SJCRH30 (cell line): ENCODE data around the gene OSM. TPM values are rescaled to one million over a fixed set of nuclear protein-coding genes. Genes with fewer than 3 reads are reported as not detected.
"Not testable (repeated sequence)": the region's sequence is repeated elsewhere in the genome, so short reads cannot be mapped to it uniquely, and the experiment has no call there.

ENCODE experiments used
- DNase-seq, 2 experiments: peaks; one replicate each; pipeline ENCODE4 v3.0.0-alpha.2; 2015 to 2020
- H3K27ac ChIP-seq: fragments of 250-450 bp; sonication (Bioruptor Pico); 2 replicates; pipeline ENCODE4 v1.5.1; 2020; ENCODE audit warnings: mild to moderate bottlenecking, moderate library complexity
- H3K27me3 ChIP-seq: fragments of 250-450 bp; sonication (Bioruptor Pico); 2 replicates; pipeline ENCODE4 v1.5.1; 2020; ENCODE audit warnings: mild to moderate bottlenecking, moderate library complexity
- H3K36me3 ChIP-seq: fragments of 250-450 bp; sonication (Bioruptor Pico); 2 replicates; pipeline ENCODE4 v1.5.1; 2020; ENCODE audit warnings: mild to moderate bottlenecking, moderate library complexity
- H3K4me1 ChIP-seq: fragments of 250-450 bp; sonication (Bioruptor Pico); 2 replicates; pipeline ENCODE4 v1.5.1; 2020; ENCODE audit warnings: mild to moderate bottlenecking, moderate library complexity
- H3K4me3 ChIP-seq: fragments of 250-450 bp; sonication (Bioruptor Pico); 2 replicates; pipeline ENCODE4 v1.5.1; 2020; ENCODE audit warnings: mild to moderate bottlenecking, moderate library complexity
- H3K9me3 ChIP-seq: fragments of 250-450 bp; sonication (Bioruptor Pico); replicated peaks from 2 replicates; pipeline ENCODE4 v1.5.1; 2020; ENCODE audit warnings: mild to moderate bottlenecking, moderate library complexity
- total RNA-seq: library from RNA; depleted of rRNA; stranded (reverse); fragments of >200 nt; shearing (Covaris generic); gene quantifications from 2 replicates; pipeline ENCODE4 v1.2.3, GENCODE V29; 2014; rRNA removed

OSM gene
- total RNA-seq, 1 experiment from 2014 or later, result not detected

GRCh38 chr22:30217698-30218560, 48.7 kb downstream of the OSM start:
- Histone ChIP-seq H3K27me3 (no peaks in the 10 kb centered on the region; the same call in 1 of the 2 replicates), H3K9me3 (no peaks in the 10 kb centered on the region), H3K36me3 (no peaks in the 10 kb centered on the region), H3K4me1 (no peaks in the 10 kb centered on the region), H3K4me3 (no peak overlapping the region), H3K27ac (no peak overlapping the region)
- no peak for DNase-seq

DNA sequence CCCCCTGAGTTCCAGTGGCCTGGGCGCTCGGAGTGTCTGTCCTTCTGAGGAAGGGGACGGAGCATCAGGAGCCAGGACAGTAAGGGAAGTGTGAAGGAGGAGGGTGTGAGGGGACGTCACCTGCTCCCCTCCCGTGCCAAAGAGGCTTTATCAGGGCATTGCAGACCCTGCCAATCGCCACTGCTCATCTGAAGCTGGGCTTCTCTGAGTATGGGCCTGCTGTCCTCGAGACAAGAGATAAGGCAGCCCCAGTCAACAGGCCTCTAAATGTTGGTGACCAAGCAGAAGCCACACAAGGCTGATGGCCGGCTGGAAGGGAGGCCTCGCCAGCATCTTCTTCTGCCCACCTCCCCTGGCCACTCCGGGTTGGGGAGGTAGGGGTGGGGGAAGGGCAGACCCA, 49.9 kb downstream of the OSM start:
- no peak overlapping the region for H3K27ac ChIP-seq
- peaks cover 4% of the 10 kb centered on the region for H3K4me1 ChIP-seq
- no peak overlapping the region for H3K4me3 ChIP-seq

GRCh38 chr22:30216272-30216671, 50.4 kb downstream of the OSM start:
- not testable (repeated sequence) for H3K27ac ChIP-seq, DNase-seq, H3K9me3 ChIP-seq

More for the DNA sequence above, 49.9 kb downstream of the OSM start:
- Histone ChIP-seq H3K27me3 (no peaks in the 10 kb centered on the region; the same call in 1 of the 2 replicates), H3K36me3 (no peaks in the 10 kb centered on the region), H3K9me3 (no peaks in the 10 kb centered on the region)
- no peak for DNase-seq

GRCh38 chr22:30214703-30215407, 51.8 kb downstream of the OSM start:
- Histone ChIP-seq H3K9me3 (no peaks in the 10 kb centered on the region), H3K36me3 (no peaks in the 10 kb centered on the region), H3K4me1 (peaks cover 18% of the 10 kb centered on the region), H3K4me3 (no peak overlapping the region), H3K27me3 (no peaks in the 10 kb centered on the region), H3K27ac (no peak overlapping the region)
- DNase-seq, result no peak

More at GRCh38 chr22:30216272-30216671, 50.4 kb downstream of the OSM start:
- not testable (repeated sequence) for H3K27me3 ChIP-seq, H3K4me3 ChIP-seq, H3K36me3 ChIP-seq, H3K4me1 ChIP-seq

DNA sequence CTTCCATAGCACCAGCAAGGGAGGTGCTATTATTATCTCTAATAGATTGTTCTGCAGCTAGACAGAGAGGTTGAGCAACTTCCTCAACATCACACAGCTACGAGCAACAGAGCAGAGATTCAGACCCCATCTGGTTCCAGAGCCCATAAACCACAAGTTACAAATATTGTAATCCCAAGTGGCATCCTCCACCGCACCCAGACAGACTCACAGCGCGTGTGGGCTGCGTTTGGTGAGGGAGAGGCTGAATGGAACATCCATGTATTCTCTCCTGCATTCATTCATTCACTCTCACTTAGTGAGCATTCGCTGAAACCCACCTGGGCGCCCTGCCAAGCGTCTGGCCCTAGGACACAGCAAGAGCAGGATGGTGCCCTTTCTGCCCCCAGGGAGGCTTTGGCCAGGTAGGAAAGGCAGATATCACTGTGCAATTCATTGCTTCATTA, 53.6 kb downstream of the OSM start:
- Histone ChIP-seq H3K27me3 (no peaks in the 10 kb centered on the region), H3K36me3 (no peaks in the 10 kb centered on the region), H3K9me3 (no peaks in the 10 kb centered on the region), H3K4me1 (peaks cover 37% of the 10 kb centered on the region), H3K4me3 (no peak overlapping the region), H3K27ac (no peak overlapping the region)
- DNase-seq, result no peak

Other genes starting within 250 kb of the OSM start
- not detected in 2 replicates for gene HORMAD2, start 186.4 kb downstream of the OSM start, total RNA-seq
- 1.1 and 1.7 TPM in 2 replicates for gene LIF, start 20.1 kb downstream of the OSM start, total RNA-seq
- gene CASTOR1, start 22.7 kb upstream of the OSM start, total RNA-seq, result 1.2 and 2.1 TPM in 2 replicates
- 4.8 and 5.8 TPM in 2 replicates for gene TBC1D10A, start 60.1 kb upstream of the OSM start, total RNA-seq
- gene SF3A1, start 90.0 kb upstream of the OSM start, total RNA-seq, result 45.2 and 64.7 TPM in 2 replicates
- 1.2 TPM in 2 replicates for gene CCDC157, start 90.2 kb upstream of the OSM start, total RNA-seq
- 4.1 and 7.3 TPM in 2 replicates for gene RNF215, start 120.6 kb upstream of the OSM start, total RNA-seq
- gene SEC14L2, start 130.2 kb upstream of the OSM start, total RNA-seq, result 1.4 and 3.4 TPM in 2 replicates
- 19.6 and 25.5 TPM in 2 replicates for gene MTFP1, start 158.9 kb upstream of the OSM start, total RNA-seq
- not detected in 2 replicates for gene SEC14L3, start 205.2 kb upstream of the OSM start, total RNA-seq
- not detected in 2 replicates for gene SEC14L4, start 238.8 kb upstream of the OSM start, total RNA-seq